GM10248 (cell line): ENCODE measurements around the gene NPDC1.

Experiments
- CTCF ChIA-PET: fragments of 300-600 bp; sonication (Branson Sonifier 250); formaldehyde crosslinking; extraction: SDS; loops from one replicate; lab custom pipeline; 2021; ENCODE audit warnings: antibody characterized with exemption; lab: Yijun Ruan, JAX
- POLR2A ChIA-PET: fragments of 350-650 bp; sonication (Branson Sonifier 250); formaldehyde crosslinking; extraction: SDS; loops from one replicate; lab custom pipeline; 2020; ENCODE audit warnings: antibody characterized with exemption; lab: Yijun Ruan, JAX
- DNase-seq: peaks from one replicate; pipeline ENCODE4 v3.0.0; 2012; ENCODE audit errors: extremely low spot score
- TF ChIP-seq, protein P1 (sequence below): IDR thresholded peaks from 2 replicates; pipeline ENCODE4 v1.5.1; 2012; ENCODE audit warnings: mild to moderate bottlenecking, low read depth; ENCODE audit errors: extremely low read depth, missing control alignments, control extremely low read depth

The NPDC1 gene

DNA sequence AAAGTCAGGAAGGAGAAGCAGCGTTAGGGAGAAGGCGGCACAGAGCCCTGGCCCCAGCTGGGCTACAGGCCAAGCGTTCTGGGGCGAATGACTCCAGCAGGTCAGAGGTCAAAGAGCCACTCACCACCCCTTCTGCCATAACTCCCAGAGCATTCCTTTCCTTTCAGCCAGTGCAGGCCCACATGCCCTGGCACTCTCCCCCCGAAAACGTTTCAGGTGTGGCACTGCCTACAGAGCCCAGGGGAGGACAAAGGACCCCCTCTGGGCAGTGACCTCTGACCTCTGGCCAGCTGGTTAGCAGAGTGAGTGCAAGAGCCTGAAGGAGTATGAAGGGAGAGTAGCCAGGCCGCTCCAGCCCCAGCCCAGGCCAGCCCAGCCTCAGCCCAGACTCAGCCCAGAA lies 22.8 kb downstream of the NPDC1 start:
- ChIA-PET POLR2A (no interaction called here), CTCF (interaction anchor here (1.3 kb wide), 1 partner anchor 45 kb away, joined by 3 read pairs; no protein-coding TSS in a partner anchor)

DNA sequence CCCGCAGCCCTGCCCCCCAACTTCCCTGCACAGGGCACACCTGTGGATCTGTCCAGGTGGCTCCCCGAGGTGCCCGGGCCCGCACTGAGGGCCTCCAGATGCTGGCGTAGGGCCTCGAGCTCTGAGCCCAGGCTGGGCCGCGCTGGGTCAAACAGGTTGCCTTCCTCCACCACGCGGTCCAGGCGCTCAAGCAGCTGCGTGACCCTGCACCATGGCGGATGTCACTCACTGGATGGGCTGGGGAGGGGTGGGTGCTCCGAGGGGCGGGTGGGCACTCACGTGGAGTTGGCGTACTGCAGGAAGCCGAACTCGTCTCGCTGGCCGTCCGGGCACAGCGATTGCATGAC lies 23.3 kb downstream of the NPDC1 start:
- TF ChIP-seq, protein P1, sequence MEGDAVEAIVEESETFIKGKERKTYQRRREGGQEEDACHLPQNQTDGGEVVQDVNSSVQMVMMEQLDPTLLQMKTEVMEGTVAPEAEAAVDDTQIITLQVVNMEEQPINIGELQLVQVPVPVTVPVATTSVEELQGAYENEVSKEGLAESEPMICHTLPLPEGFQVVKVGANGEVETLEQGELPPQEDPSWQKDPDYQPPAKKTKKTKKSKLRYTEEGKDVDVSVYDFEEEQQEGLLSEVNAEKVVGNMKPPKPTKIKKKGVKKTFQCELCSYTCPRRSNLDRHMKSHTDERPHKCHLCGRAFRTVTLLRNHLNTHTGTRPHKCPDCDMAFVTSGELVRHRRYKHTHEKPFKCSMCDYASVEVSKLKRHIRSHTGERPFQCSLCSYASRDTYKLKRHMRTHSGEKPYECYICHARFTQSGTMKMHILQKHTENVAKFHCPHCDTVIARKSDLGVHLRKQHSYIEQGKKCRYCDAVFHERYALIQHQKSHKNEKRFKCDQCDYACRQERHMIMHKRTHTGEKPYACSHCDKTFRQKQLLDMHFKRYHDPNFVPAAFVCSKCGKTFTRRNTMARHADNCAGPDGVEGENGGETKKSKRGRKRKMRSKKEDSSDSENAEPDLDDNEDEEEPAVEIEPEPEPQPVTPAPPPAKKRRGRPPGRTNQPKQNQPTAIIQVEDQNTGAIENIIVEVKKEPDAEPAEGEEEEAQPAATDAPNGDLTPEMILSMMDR = no peak
- POLR2A ChIA-PET = no interaction called here
- no peak for DNase-seq
- CTCF ChIA-PET = interaction anchor here (0.9 to 2.4 kb wide), 2 partner anchors 12 to 75 kb away, joined by 3 to 13 read pairs; no protein-coding TSS in a partner anchor

More for the DNA sequence above, 22.8 kb downstream of the NPDC1 start:
- no peak for DNase-seq
- TF ChIP-seq, protein P1 = no peak

DNA sequence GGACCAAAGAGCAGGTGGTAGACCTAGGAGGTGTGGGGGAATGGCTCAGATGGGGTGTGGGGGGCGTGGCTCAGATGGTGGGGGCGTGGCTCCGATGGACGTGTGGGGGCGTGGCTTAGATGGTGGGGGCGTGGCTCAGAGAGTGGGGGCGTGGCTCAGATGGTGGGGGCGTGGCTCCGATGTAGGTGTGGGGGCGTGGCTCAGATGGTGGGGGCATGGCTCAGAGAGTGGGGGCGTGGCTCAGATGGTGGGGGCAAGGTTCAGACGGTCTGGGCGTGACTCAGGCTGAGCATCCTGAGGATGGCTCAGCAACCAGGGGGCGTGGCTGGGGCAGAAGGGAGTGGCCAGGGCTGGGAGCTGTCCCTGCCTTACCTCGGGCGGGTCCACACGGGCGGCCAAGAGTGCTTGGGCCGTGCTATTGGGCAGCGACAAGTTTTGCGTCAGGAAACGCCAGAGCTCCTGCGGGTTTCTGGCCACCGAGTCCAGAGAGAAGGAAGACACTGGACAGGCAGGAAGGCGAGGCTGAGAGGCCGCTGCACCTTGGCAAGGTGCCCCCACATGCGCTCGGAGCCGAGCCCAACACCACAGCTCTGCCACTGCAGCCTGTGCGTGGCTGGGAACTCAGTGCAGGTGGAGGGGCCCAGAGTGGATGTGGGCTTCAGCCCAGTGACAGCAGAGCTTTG lies 23.9 kb downstream of the NPDC1 start:
- POLR2A ChIA-PET = no interaction called here
- DNase-seq = peak; percentile 61
- CTCF ChIA-PET = interaction anchor here (0.9 to 5.1 kb wide), 6 partner anchors 7 to 280 kb away, joined by 3 to 39 read pairs (median 3); partner anchors contain the start of genes ABCA2 and NRARP
- TF ChIP-seq, protein P1 = no peak

DNA sequence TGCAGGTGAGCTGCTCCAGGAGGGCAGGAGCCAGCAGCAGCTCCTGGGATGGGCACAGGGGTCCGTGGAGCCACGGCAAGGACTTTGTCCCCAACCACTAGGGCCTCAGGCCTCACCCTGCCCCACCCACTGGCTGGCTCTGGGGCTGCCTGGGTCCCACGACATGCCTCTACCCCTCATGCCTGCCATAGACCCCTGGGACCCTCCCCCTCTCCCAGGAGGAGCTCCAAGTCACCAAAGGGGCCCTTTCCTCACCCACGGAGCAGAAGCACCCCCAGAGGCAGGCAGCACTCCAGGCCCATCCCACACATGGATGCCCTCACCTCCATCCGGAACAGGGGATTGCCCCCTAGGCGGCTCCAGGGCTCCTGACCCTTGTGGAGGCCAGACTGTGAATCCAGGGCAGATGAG lies 24.4 kb downstream of the NPDC1 start:
- TF ChIP-seq, protein P1 = no peak
- no peak for DNase-seq
- CTCF ChIA-PET = interaction anchor here (1.1 to 5.1 kb wide), 6 partner anchors 8 to 281 kb away, joined by 3 to 39 read pairs (median 4); partner anchors contain the start of genes ABCA2 and NRARP
- POLR2A ChIA-PET = no interaction called here

DNA sequence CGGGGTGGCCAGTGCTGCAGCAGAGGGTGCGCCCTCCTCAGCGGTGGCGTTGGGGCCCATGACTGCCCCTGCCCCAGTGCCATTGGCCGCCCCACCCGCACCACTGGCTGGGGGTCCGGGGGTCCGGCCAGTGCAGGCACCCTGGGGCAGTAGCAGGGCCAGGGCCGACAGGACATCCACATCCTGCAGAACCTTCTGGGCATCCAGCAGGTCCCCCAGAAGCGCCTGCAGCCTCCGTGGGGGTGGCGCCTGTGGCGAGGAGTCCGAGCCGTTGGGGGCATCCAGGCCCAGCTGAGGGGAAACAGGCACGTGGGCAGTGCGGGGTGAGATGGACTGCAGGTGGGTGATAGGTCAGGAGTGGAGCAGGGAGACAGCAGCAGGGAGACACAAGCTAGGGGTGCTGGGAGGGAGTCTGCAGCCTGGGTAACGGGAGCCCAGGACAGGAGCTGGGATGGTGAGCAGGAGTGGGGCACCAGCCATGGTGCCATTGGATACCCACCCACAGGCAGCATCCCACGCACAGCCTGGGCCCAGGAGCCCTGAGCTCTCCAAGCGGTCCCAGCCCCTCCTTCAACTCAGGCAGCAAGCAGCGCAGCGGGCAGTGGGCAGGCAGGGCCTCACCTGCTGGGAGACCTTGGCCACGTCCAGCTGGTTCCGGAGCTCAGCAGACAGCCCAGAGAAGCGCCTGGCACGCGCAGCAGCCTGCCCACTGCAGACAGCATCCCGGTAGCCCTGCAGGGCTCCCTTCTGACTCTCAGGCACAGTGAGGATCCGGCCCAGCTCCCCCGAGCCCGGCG lies 25.0 kb downstream of the NPDC1 start:
- no peak for DNase-seq
- POLR2A ChIA-PET = no interaction called here
- TF ChIP-seq, protein P1 = no peak
- CTCF ChIA-PET = interaction anchor here (1.1 to 5.1 kb wide), 7 partner anchors 8 to 281 kb away, joined by 3 to 39 read pairs (median 4); partner anchors contain the start of genes ABCA2 and NRARP
